SU-DHL-6 (cell line): ENCODE results near the gene WFIKKN1.

Experiments used
- EZH2phosphoT487 ChIP-seq: fragments of 200-600 bp; sonication (generic), shearing (Covaris generic); conservative IDR thresholded peaks from 2 replicates; pipeline ENCODE4 v1.6.1; 2018; ENCODE audit warnings: mild to moderate bottlenecking, antibody characterized with exemption, low read length, moderate library complexity, mixed read lengths
- TF ChIP-seq, protein P1 (sequence below): fragments of 200-600 bp; sonication (generic); IDR thresholded peaks from one replicate; pipeline ENCODE4 v1.5.1; 2017; ENCODE audit warnings: antibody characterized with exemption, mild to moderate bottlenecking, low read length, moderate library complexity; ENCODE audit not compliant: insufficient read depth, poor library complexity, severe bottlenecking

DNA sequence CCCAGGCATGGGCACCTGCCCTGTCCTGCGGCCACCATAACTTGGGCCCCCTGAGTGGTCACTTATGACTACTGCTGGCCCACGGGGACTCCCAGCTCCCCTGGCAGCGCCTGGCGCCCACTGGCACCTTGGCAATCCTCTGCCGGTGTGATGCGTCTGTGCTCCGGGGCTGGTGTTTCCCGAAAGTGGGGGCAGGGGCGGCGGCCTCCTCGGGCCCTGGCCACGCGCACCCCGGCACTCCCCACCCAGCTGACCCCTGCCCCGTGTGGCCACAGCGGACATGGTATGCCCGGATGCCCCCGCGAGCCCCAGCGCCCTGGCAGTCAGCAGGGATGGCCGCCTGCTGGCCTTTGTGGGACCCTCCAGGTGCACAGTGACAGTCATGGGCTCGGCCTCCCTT lies 26.7 kb downstream of the WFIKKN1 start:
- TF ChIP-seq, protein P1, sequence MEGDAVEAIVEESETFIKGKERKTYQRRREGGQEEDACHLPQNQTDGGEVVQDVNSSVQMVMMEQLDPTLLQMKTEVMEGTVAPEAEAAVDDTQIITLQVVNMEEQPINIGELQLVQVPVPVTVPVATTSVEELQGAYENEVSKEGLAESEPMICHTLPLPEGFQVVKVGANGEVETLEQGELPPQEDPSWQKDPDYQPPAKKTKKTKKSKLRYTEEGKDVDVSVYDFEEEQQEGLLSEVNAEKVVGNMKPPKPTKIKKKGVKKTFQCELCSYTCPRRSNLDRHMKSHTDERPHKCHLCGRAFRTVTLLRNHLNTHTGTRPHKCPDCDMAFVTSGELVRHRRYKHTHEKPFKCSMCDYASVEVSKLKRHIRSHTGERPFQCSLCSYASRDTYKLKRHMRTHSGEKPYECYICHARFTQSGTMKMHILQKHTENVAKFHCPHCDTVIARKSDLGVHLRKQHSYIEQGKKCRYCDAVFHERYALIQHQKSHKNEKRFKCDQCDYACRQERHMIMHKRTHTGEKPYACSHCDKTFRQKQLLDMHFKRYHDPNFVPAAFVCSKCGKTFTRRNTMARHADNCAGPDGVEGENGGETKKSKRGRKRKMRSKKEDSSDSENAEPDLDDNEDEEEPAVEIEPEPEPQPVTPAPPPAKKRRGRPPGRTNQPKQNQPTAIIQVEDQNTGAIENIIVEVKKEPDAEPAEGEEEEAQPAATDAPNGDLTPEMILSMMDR, result no peak
- no peak for TF ChIP-seq EZH2phosphoT487
